ENCODE results near the gene CEP70.

CEP70 gene

DNA sequence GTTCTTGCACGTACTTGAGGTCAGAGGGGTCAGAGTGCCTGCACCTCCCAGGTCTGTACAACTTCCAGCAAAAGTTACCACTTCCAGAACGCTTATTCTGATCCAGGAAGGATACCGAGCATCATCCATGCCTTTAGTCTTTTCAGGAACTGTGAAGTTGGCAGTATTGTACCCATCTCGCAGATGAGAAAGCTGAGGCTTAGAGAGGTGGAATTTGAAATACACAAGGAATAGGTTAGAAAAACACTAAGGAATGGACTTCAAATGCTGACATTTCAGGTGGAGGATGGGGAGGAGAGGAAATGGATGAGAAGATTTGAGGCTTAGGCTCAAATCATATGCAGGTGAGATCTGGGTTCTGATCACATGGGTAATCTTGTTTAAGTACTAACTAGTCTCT lies 148.4 kb downstream of the CEP70 start:
- DNase-seq: no peak

DNA sequence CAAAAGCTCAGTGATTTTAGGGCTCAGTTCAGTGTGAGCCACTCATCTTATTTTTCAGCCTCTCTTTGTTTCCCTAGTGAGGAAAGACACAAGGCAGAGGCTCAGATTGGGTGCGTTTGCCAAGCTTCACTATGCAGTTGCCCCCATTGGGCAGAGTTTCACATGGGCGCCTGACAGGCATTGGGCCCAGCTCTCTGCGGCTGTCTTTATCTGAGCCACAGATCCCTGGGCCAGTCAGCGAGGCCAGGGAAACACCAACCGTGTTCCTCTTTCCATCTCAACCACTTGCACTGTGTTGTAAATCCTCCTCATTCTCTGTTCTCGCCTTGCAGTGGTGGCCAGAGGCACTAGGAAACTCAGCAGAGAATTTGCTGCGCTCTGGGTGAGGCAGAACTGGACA lies 148.8 kb downstream of the CEP70 start:
- no peak for DNase-seq
